SK-N-SH treated with all-trans-retinoic acid at 6 μM for 48 hours (cell line): ENCODE results near the gene DPYSL4.
A peak's percentile ranks its signal among the peaks of the same experiment; 100 is the strongest.

Source experiments
- ATAC-seq: fragments of 200-7000 bp; cut with Tn5 transposase; 3 replicates; pipeline ENCODE4 v1.9.1; 2020; ENCODE audit warnings: mild to moderate bottlenecking, moderate library complexity
- BACH2 ChIP-seq: fragments of 250-450 bp; sonication (Bioruptor Pico); IDR thresholded peaks from 2 replicates; pipeline ENCODE4 v1.9.0; 2021; ENCODE audit warnings: mild to moderate bottlenecking, borderline replicate concordance
- CREB5 ChIP-seq: fragments of 250-450 bp; sonication (Bioruptor Pico); IDR thresholded peaks from 2 replicates; pipeline ENCODE4 v1.5.1; 2020; ENCODE audit warnings: low read depth, mild to moderate bottlenecking, moderate library complexity
- CSRNP3 ChIP-seq: fragments of 250-450 bp; sonication (Bioruptor Pico); IDR thresholded peaks from 2 replicates; pipeline ENCODE4 v1.5.1; 2021; ENCODE audit warnings: mild to moderate bottlenecking, moderate library complexity
- ESRRG ChIP-seq: fragments of 250-450 bp; sonication (Bioruptor Pico); IDR thresholded peaks from 2 replicates; pipeline ENCODE4 v1.6.1; 2021; ENCODE audit warnings: mild to moderate bottlenecking
- GLIS3 ChIP-seq: fragments of 250-450 bp; sonication (Bioruptor Pico); IDR thresholded peaks from 2 replicates; pipeline ENCODE4 v1.5.0; 2020; ENCODE audit warnings: mild to moderate bottlenecking, moderate library complexity
- ISL1 ChIP-seq: fragments of 250-450 bp; sonication (Bioruptor Pico); IDR thresholded peaks from 2 replicates; pipeline ENCODE4 v2.1.2; 2022; ENCODE audit warnings: mild to moderate bottlenecking, moderate library complexity
- OSR1 ChIP-seq: fragments of 250-450 bp; sonication (Bioruptor Pico); IDR thresholded peaks from 2 replicates; pipeline ENCODE4 v1.8.0; 2022; ENCODE audit warnings: moderate library complexity, mild to moderate bottlenecking, inconsistent platforms
- PATZ1 ChIP-seq: fragments of 250-450 bp; sonication (Bioruptor Pico); IDR thresholded peaks from 2 replicates; pipeline ENCODE4 v1.8.0; 2020; ENCODE audit warnings: mild to moderate bottlenecking, moderate library complexity, borderline replicate concordance
- POU6F1 ChIP-seq: fragments of 250-450 bp; sonication (Bioruptor Pico); IDR thresholded peaks from 2 replicates; pipeline ENCODE4 v1.8.0; 2021; ENCODE audit warnings: low read depth, mild to moderate bottlenecking, moderate library complexity, borderline replicate concordance
- RARB ChIP-seq: fragments of 250-450 bp; sonication (Bioruptor Pico); IDR thresholded peaks from 2 replicates; pipeline ENCODE4 v1.8.0; 2021; ENCODE audit warnings: mild to moderate bottlenecking, moderate library complexity
- SNAI2 ChIP-seq: fragments of 250-450 bp; sonication (Bioruptor Pico); IDR thresholded peaks from 2 replicates; pipeline ENCODE4 v1.5.0; 2020; ENCODE audit warnings: mild to moderate bottlenecking, moderate library complexity
- TCF4 ChIP-seq: fragments of 250-450 bp; sonication (Bioruptor Pico); IDR thresholded peaks from 2 replicates; pipeline ENCODE4 v1.8.0; 2021; ENCODE audit warnings: mild to moderate bottlenecking, moderate library complexity, borderline replicate concordance
- TOX ChIP-seq: fragments of 250-450 bp; sonication (Bioruptor Pico); IDR thresholded peaks from 2 replicates; pipeline ENCODE4 v1.8.0; 2021; ENCODE audit warnings: mild to moderate bottlenecking, moderate library complexity, borderline replicate concordance
- TSHZ2 ChIP-seq: fragments of 250-450 bp; sonication (Bioruptor Pico); IDR thresholded peaks from 2 replicates; pipeline ENCODE4 v1.5.0; 2020; ENCODE audit warnings: mild to moderate bottlenecking, moderate library complexity
- ZC3H10 ChIP-seq: fragments of 250-450 bp; sonication (Bioruptor Pico); IDR thresholded peaks from 2 replicates; pipeline ENCODE4 v1.5.1; 2021; ENCODE audit warnings: mild to moderate bottlenecking, moderate library complexity
- ZFP3 ChIP-seq: fragments of 250-450 bp; sonication (Bioruptor Pico); IDR thresholded peaks from 2 replicates; pipeline ENCODE4 v1.5.0; 2020; ENCODE audit warnings: mild to moderate bottlenecking, moderate library complexity
- ZFP30 ChIP-seq: fragments of 450-650 bp; formaldehyde crosslinking; IDR thresholded peaks from 2 replicates; pipeline ENCODE4 v1.5.0; 2022; ENCODE audit warnings: mild to moderate bottlenecking, moderate library complexity
- ZNF565 ChIP-seq: fragments of 450-650 bp; formaldehyde crosslinking; conservative IDR thresholded peaks from 2 replicates; pipeline ENCODE4 v1.5.0; 2020; ENCODE audit warnings: low read depth, mild to moderate bottlenecking, moderate library complexity
- ZNF8 ChIP-seq: fragments of 450-650 bp; formaldehyde crosslinking; IDR thresholded peaks from 2 replicates; pipeline ENCODE4 v1.5.0; 2020; ENCODE audit warnings: mild to moderate bottlenecking, moderate library complexity

The DPYSL4 gene

GRCh38 chr10:132141526-132142395, 45.0 kb upstream of the DPYSL4 start (continued):
- TF ChIP-seq PATZ1 (CRISPR knock-in tag): no peak
- TF ChIP-seq CREB5 (CRISPR knock-in tag): no peak
- no peak for TF ChIP-seq ZC3H10 (CRISPR knock-in tag)
- no peak for TF ChIP-seq RARB (CRISPR knock-in tag)
- no peak for TF ChIP-seq ISL1 (CRISPR knock-in tag)
- no peak for TF ChIP-seq TOX (CRISPR knock-in tag)
- TF ChIP-seq, all 23 proteins: peak for 0

GRCh38 chr10:132142396-132143161, 44.2 kb upstream of the DPYSL4 start:
- no peak for TF ChIP-seq ISL1 (CRISPR knock-in tag)
- TF ChIP-seq TSHZ2 (CRISPR knock-in tag): no peak
- no peak for TF ChIP-seq BACH2 (CRISPR knock-in tag)
- TF ChIP-seq RARB (CRISPR knock-in tag): no peak
- TF ChIP-seq ZNF565: no peak
- TF ChIP-seq OSR1 (CRISPR knock-in tag): no peak
- no peak for TF ChIP-seq TOX (CRISPR knock-in tag)
- no peak for TF ChIP-seq PATZ1 (CRISPR knock-in tag)
- no peak for TF ChIP-seq ZNF8 (CRISPR knock-in tag)
- TF ChIP-seq ZFP30 (CRISPR knock-in tag): no peak
- no peak for TF ChIP-seq ZC3H10 (CRISPR knock-in tag)
- no peak for TF ChIP-seq TCF4
- no peak for TF ChIP-seq ZFP3
- no peak for TF ChIP-seq ESRRG (CRISPR knock-in tag)
- no peak for TF ChIP-seq GLIS3 (CRISPR knock-in tag)
- no peak for TF ChIP-seq POU6F1 (CRISPR knock-in tag)
- no peak for TF ChIP-seq CREB5 (CRISPR knock-in tag)
- TF ChIP-seq CSRNP3: no peak
- no peak for TF ChIP-seq SNAI2 (CRISPR knock-in tag)

More at GRCh38 chr10:132142396-132143161, 44.2 kb upstream of the DPYSL4 start:
- peak; percentile 61; the same call in 1 of the 3 replicates for ATAC-seq
